K562 (cell line): Measurements from ENCODE around the gene FAM50A. TPM values are rescaled to one million over a fixed set of nuclear protein-coding genes. Genes with fewer than 3 reads are reported as not detected.

Source experiments
- ATAC-seq: fragments of 200-7000 bp; cut with Tn5 transposase; 3 replicates; pipeline ENCODE4 v1.9.1; 2020; ENCODE audit warnings: moderate library complexity
- BruUV-seq: library from RNA; stranded (reverse); fragments of 400-500 nt; replicated peaks from 2 replicates; lab custom pipeline; 2021; lab: Mats Ljungman, UMichigan
- CTCF ChIA-PET: fragments of 300-600 bp; formaldehyde crosslinking; extraction: SDS; loops from one replicate; lab custom pipeline; 2021; ENCODE audit warnings: low intra/inter-chr PET ratio; lab: Yijun Ruan, JAX
- POLR2A ChIA-PET: fragments of 300-600, 350-650 bp; sonication (Branson Sonifier 250); formaldehyde crosslinking; extraction: SDS; loops from one replicate; lab custom pipeline; 2021; ENCODE audit warnings: antibody characterized with exemption, inconsistent platforms; lab: Yijun Ruan, JAX
- DNase-seq, 4 experiments: peaks; one replicate each; pipeline versions ENCODE4 v3.0.0 to v3.0.0-alpha.2; 2011 to 2018; ENCODE audit warnings: low spot score in 3 of 4, mixed read lengths in 3 of 4; ENCODE audit errors: extremely low read depth in 1 of 4
- FAIRE-seq: peaks from 2 replicates; lab custom pipeline; 2011; peaks lifted over from hg19 to GRCh38; lab: Jason Lieb, UNC
- H2AFZ ChIP-seq: 2 replicates; pipeline ENCODE4 v1.6.0; 2011; ENCODE audit warnings: low read depth, low read length, control low read depth, inconsistent platforms
- H3K27ac ChIP-seq: fragments of 200-600 bp; 3 replicates; pipeline ENCODE4 v1.8.0; 2011; ENCODE audit warnings: low read depth, mild to moderate bottlenecking, control low read depth, inconsistent platforms, low read length, moderate library complexity, mixed read lengths; ENCODE audit errors: extremely low read depth
- H3K27me3 ChIP-seq, 2 experiments: fragments of 300-600 bp in 1 of 2; 2 replicates in 1 of 2; 3 replicates in 1 of 2; pipeline versions ENCODE4 v1.6.0 to v1.8.0; 2011; ENCODE audit warnings: inconsistent platforms in 2 of 2, low read length in 2 of 2, mild to moderate bottlenecking in 1 of 2, mixed read lengths in 1 of 2, moderate library complexity in 1 of 2; ENCODE audit not compliant: control insufficient read depth in 2 of 2, insufficient read depth in 2 of 2
- H3K36me3 ChIP-seq: fragments of 300-600 bp; 3 replicates; pipeline ENCODE4 v1.8.0; 2011; ENCODE audit warnings: mild to moderate bottlenecking, low read length, inconsistent platforms; ENCODE audit not compliant: control insufficient read depth, insufficient read depth
- H3K4me1 ChIP-seq, 2 experiments: fragments of 200-600 bp in 1 of 2; replicated peaks in 1 of 2; 2 replicates in 1 of 2; 3 replicates in 1 of 2; pipeline versions ENCODE4 v1.5.1 to v1.8.0; 2011; ENCODE audit warnings: inconsistent platforms in 2 of 2, low read length in 2 of 2, mild to moderate bottlenecking in 1 of 2, mixed read lengths in 1 of 2, moderate library complexity in 1 of 2; ENCODE audit not compliant: control insufficient read depth in 2 of 2, insufficient read depth in 2 of 2
- H3K4me2 ChIP-seq: 2 replicates; pipeline ENCODE4 v1.6.1; 2011; ENCODE audit warnings: low read length, control low read depth, inconsistent platforms, mixed read lengths; ENCODE audit not compliant: insufficient read depth
- H3K4me3 ChIP-seq: fragments of 200-600 bp; sonication (generic), shearing (Covaris generic); 2 replicates; pipeline ENCODE4 v1.5.1; 2016; ENCODE audit warnings: control low read depth, inconsistent platforms
- H3K79me2 ChIP-seq: fragments of 200-600 bp; 3 replicates; pipeline ENCODE4 v1.8.0; 2011; ENCODE audit warnings: low read length, inconsistent platforms; ENCODE audit not compliant: control insufficient read depth, insufficient read depth
- H3K9ac ChIP-seq, 2 experiments: 2 replicates each; pipeline versions ENCODE4 v1.6.0 to v1.6.1; 2011; ENCODE audit warnings: low read depth in 2 of 2, low read length in 2 of 2, control low read depth in 1 of 2, inconsistent platforms in 1 of 2, mild to moderate bottlenecking in 1 of 2, mixed read lengths in 1 of 2; ENCODE audit not compliant: insufficient read depth in 1 of 2
- H3K9me1 ChIP-seq: one replicate; pipeline ENCODE4 v1.6.0; 2011; ENCODE audit warnings: inconsistent platforms, mild to moderate bottlenecking, low read length, moderate library complexity; ENCODE audit not compliant: control insufficient read depth, insufficient read depth
- H3K9me3 ChIP-seq: replicated peaks from 2 replicates; pipeline ENCODE4 v1.5.1; 2011; ENCODE audit warnings: low read depth, low read length, inconsistent platforms; ENCODE audit not compliant: control insufficient read depth, insufficient read depth
- H4K20me1 ChIP-seq: replicated peaks from 2 replicates; pipeline ENCODE4 v1.6.1; 2011; ENCODE audit warnings: low read length, inconsistent platforms, mixed read lengths; ENCODE audit not compliant: control insufficient read depth, insufficient read depth
- BCOR ChIP-seq: fragments of 450-650 bp; IDR thresholded peaks from 2 replicates; pipeline ENCODE4 v1.6.1; 2016
- DLX4 ChIP-seq: fragments of 250-450 bp; sonication (Bioruptor Pico); IDR thresholded peaks from 2 replicates; pipeline ENCODE4 v1.6.1; 2021; ENCODE audit warnings: mild to moderate bottlenecking
- E2F6 ChIP-seq, 2 experiments: IDR thresholded peaks; 2 replicates each; pipeline ENCODE4 v1.6.1; 2011; ENCODE audit warnings: borderline replicate concordance in 1 of 2, control low read depth in 1 of 2, low read depth in 1 of 2, low read length in 1 of 2, mild to moderate bottlenecking in 1 of 2, mixed read lengths in 1 of 2, moderate library complexity in 1 of 2; ENCODE audit not compliant: insufficient read depth in 1 of 2, insufficient read length in 1 of 2, poor library complexity in 1 of 2, severe bottlenecking in 1 of 2; ENCODE audit errors: extremely low read depth in 1 of 2
- HDAC2 ChIP-seq: fragments of 450-650 bp; IDR thresholded peaks from 2 replicates; pipeline ENCODE4 v1.6.1; 2016; ENCODE audit warnings: mild to moderate bottlenecking
- MAZ ChIP-seq, 2 experiments: fragments of 450-650 bp in 1 of 2; sonication (generic) in 1 of 2; formaldehyde crosslinking; IDR thresholded peaks in 1 of 2; conservative IDR thresholded peaks in 1 of 2; 2 replicates each; pipeline versions ENCODE4 v1.4.0 to v1.5.0; 2020; ENCODE audit warnings: mild to moderate bottlenecking in 1 of 2, missing genetic modification reagents in 1 of 2
- NKRF ChIP-seq: fragments of 450-650 bp; IDR thresholded peaks from 2 replicates; pipeline ENCODE4 v1.6.1; 2016; ENCODE audit warnings: borderline replicate concordance
- PCBP2 ChIP-seq: fragments of 200-400 bp; formaldehyde crosslinking; IDR thresholded peaks from 2 replicates; pipeline ENCODE4 v1.6.1; 2018; ENCODE audit warnings: low read length, low read depth, mild to moderate bottlenecking, moderate library complexity; ENCODE audit not compliant: poor library complexity, severe bottlenecking
- POLR3A ChIP-seq: IDR thresholded peaks from 2 replicates; pipeline ENCODE4 v1.6.1; 2011; ENCODE audit warnings: borderline replicate concordance, mild to moderate bottlenecking, moderate library complexity; ENCODE audit not compliant: insufficient read length, insufficient read depth; ENCODE audit errors: extremely low read depth
- PRDM10 ChIP-seq: fragments of 450-650 bp; IDR thresholded peaks from 2 replicates; pipeline ENCODE4 v1.6.1; 2018; ENCODE audit not compliant: partially characterized antibody
- SMAD4 ChIP-seq: fragments of 250-450 bp; sonication (Bioruptor Pico); conservative IDR thresholded peaks from 2 replicates; pipeline ENCODE4 v1.8.0; 2021; ENCODE audit warnings: inconsistent platforms, mild to moderate bottlenecking, moderate library complexity
- TAF7 ChIP-seq: fragments of 450-650 bp; IDR thresholded peaks from 2 replicates; pipeline ENCODE4 v1.6.1; 2016; ENCODE audit warnings: missing genetic modification characterization, missing compliant biosample characterization
- WGBS: fragments of 100-300 bp; shearing (Covaris generic); methylation state at CpG from one replicate; pipeline ENCODE4 v1.1.6; 2016; ENCODE audit warnings: low coverage, mixed read lengths; ENCODE audit not compliant: insufficient coverage; ENCODE audit errors: missing lambda C conversion rate; 5-methylcytosine and 5-hydroxymethylcytosine counted together
- in situ Hi-C: fragments of 300-500 bp; cut with MboI; formaldehyde crosslinking; loops from 4 replicates; pipeline ENCODE4 v1.15.0; 2018; ENCODE audit warnings: inconsistent platforms, mixed read lengths
- intact Hi-C: fragments of 100-400 bp; cut with micrococcal nuclease; formaldehyde crosslinking; loops from 2 replicates; pipeline ENCODE4 v1.14.2; 2022
- polyA plus RNA-seq, 8 experiments: library from polyadenylated mRNA; depleted of rRNA in 4 of 8; stranded (reverse) in 5 of 8; unstranded in 3 of 8; fragments of >200 nt; fragmentation: Nextera tagmentation in 2 of 8; fragmentation: Illumina TruSeq in 1 of 8; extraction: Ambion mirVana in 2 of 8; extraction: Trizol in 1 of 8; gene quantifications; 2 replicates each; pipeline versions ENCODE4 v1.2.1 to v1.2.3, GENCODE V29; 2011 to 2014; ENCODE audit warnings: inconsistent platforms in 1 of 8, missing spikeins in 1 of 8
- total RNA-seq, 7 experiments: library from RNA; depleted of rRNA in 6 of 7; stranded (reverse); fragments of >200 nt in 6 of 7; fragmentation: Illumina TruSeq in 2 of 7; extraction: Trizol in 2 of 7; gene quantifications; 2 replicates each; pipeline versions ENCODE4 v1.2.1 to v1.2.3, GENCODE V29; 2011 to 2021; ENCODE audit warnings: low replicate concordance in 1 of 7

The FAM50A gene
- total and polyA plus RNA-seq, 9 of the 15 experiments (the other 6 are each of a cell fraction or from before 2014, with no cell fraction given): 4.4 to 114 (median 67.3) TPM

- H3K27ac ChIP-seq: peak overlapping the region; percentile 74
- TF ChIP-seq NKRF (peak; percentile 34; the same call in 1 of the 2 replicates), E2F6 (IDR thresholded peaks at IDR 0.05; ENCODE audit: borderline replicate concordance in 1 of 2, extremely low read depth in 1 of 2, insufficient read depth in 1 of 2, insufficient read length in 1 of 2, low read depth in 1 of 2, low read length in 1 of 2, poor library complexity in 1 of 2, severe bottlenecking in 1 of 2) (peak in 1 of 2 experiments; percentile 8), HDAC2 (no peak), SMAD4 (CRISPR knock-in tag) (0 out of 2 replicates have a peak, but pooled peaks have one; percentile 87), BCOR (0 out of 2 replicates have a peak, but pooled peaks have one; percentile 10), PRDM10 (peak; percentile 78), PCBP2 (no peak), MAZ (CRISPR knock-in tag; conservative IDR thresholded peaks at IDR 0.05 in 1 of 2, IDR thresholded peaks at IDR 0.05 in 1 of 2) (peak in 1 of 2 experiments; percentile 44; a peak in 1 of 4 replicates), POLR3A (no peak), TAF7 (tag) (no peak), DLX4 (CRISPR knock-in tag) (no peak)
These were observed 13.7 kb downstream of the FAM50A start for GRCh38 chrX:154457491-154458115.

More at GRCh38 chrX:154457491-154458115, 13.7 kb downstream of the FAM50A start:
- WGBS: 10% methylated on average over 10 of the region's 65 CpGs
- peaks cover 3% of the 10 kb centered on the region; the same call in 1 of the 2 replicates for H4K20me1 ChIP-seq
- H2AFZ ChIP-seq: peak overlapping the region; percentile 87
- in situ Hi-C loops (no loop called here), intact Hi-C loops (no loop called here)
- peaks cover 30% of the 10 kb centered on the region for H3K79me2 ChIP-seq
- CTCF ChIA-PET: interaction anchor here (0.5 to 1.2 kb wide), 2 partner anchors 77 to 87 kb away, joined by 3 read pairs; no protein-coding TSS in a partner anchor
- peak; percentile 54 for ATAC-seq
- POLR2A ChIA-PET: interaction anchor here (0.8 to 1.7 kb wide), 5 partner anchors 9 to 70 kb away, joined by 3 to 10 read pairs (median 4); no protein-coding TSS in a partner anchor
- FAIRE-seq: no peak
- BruUV-seq: no TSS peak
- H3K4me2 ChIP-seq: peak overlapping the region; percentile 78
- peaks cover 7 to 53% of the 10 kb centered on the region in 2 experiments; a peak in 3 of 5 replicates for H3K4me1 ChIP-seq
- H3K9me3 ChIP-seq: no peaks in the 10 kb centered on the region
- peak; percentile 73 to 88 (median 84) for DNase-seq
- H3K36me3 ChIP-seq: peaks cover 27% of the 10 kb centered on the region; the same call in 2 of the 3 replicates
- H3K9me1 ChIP-seq: no peaks in the 10 kb centered on the region
- peak overlapping the region; percentile 66 to 92; a peak in 3 of 4 replicates for H3K9ac ChIP-seq
- H3K27me3 ChIP-seq: no peaks in the 10 kb centered on the region
- peak overlapping the region; percentile 59 for H3K4me3 ChIP-seq
